HG02840 (cell line): Measurements from ENCODE around the gene FBXL19.

ENCODE experiments used
- ATAC-seq: cut with Tn5 transposase; IDR thresholded peaks from one replicate; pipeline ENCODE4 v1.9.1; 2021; ENCODE audit warnings: mild to moderate bottlenecking, moderate library complexity, moderate number of reproducible peaks; ENCODE audit not compliant: unreplicated experiment, low FRiP score

The FBXL19 gene

DNA sequence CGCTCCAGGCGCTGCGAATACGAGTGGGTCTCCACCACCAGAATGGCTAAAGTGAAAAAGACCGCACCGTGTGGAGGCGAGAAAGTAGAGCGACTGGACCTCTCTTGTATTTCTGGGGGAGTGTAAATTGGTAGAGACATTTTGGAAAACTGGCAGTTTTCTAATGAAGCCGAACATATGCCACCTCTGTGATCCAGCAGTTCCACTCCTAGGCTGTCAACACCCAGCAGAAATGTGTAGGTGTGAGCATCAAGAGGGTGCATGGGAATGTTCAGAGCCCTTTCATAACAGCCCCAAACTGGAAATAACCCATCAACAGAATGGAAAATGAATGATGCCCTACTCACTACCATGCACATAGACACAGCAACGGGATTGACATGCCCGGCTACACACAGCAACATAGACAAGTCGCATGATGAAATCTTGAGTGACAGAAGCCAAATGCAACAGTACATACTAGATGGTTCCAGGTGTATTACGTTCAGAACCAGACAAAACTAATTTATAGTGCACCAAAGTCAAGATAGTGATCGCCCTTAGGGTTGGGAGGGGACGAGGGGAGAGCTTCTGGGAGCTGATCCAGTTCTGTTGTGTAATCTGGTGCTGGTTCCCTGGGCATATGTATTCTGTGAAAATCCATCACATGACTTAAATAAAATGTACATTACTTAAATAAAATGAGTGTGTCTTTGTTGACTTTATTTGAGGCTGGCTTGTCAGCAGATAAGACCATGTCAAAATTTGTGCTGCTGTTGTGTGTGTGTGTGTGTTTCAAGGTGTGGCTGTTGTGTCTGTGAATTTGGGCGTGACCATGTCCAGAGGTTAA is 28.6 kb upstream of the FBXL19 start:
- ATAC-seq = no peak

DNA sequence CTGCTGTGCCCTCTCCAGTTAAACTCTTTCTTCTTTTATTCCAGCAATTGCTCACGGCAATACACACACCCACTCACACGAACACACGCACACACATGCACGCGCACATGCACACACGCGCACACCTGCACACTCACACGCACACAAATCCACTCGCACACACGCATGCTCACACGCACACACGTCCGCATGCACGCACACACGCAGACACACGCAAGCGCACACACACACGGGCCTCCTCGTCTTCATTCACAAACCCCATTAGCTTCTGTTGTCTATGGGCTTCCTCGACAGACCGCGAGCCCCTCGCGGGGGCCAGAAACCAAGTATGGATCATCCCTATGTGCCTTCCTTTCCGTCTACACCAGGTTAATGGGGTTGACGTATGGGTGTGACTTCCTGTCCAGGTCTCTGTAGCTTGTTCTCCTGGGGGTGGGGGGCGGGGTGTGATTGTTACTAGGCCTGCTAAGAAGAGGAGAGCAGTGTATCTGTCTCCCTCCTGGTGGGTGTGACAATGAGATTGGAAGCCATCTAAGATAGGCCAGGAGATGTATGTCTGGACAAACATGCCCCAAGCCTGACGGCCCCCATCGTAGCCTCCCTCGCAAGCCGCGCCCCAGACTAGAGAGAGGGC is 27.6 kb upstream of the FBXL19 start:
- no peak for ATAC-seq

DNA sequence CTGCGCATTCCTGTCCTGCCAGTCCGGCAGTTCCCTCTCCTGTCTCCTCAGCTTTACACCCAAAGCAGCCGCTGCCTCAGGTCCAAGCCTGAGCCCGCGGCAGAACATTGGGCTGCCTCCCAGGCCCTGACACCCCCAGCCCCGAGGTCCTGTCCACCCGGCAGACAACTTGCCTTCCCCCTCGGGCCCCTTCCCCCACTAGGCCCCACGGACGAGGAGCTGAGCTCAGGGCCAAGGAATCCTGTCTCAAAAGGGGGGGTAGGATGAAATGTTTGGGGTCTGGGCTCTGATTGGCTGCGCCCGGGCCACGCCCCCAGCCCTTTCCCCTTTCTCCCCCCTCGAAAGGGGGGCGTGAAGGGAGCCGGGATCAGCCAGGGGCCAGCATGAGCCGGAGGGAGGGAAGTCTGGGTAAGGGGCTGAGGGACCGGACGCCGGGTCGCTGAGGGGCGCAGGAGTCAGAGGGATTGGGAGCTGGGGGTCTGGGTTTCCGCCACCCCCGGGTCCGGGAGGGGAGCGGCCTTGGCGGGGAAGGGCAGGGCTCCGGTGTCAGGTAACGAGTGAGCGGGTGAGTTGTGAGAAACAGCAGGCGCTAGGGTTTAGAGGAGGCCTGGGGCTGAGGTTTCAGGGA is 27.0 kb upstream of the FBXL19 start, which contains the start of gene CTF1:
CTF1 (plus strand) TSS at position 354 of the 628 bp plus-strand sequence; CDS start at position 384, 30 bp downstream.
- no peak for ATAC-seq

- ATAC-seq = no peak
Observed at GRCh38 chr16:30896889-30897733, 26.3 kb upstream of the FBXL19 start.

DNA sequence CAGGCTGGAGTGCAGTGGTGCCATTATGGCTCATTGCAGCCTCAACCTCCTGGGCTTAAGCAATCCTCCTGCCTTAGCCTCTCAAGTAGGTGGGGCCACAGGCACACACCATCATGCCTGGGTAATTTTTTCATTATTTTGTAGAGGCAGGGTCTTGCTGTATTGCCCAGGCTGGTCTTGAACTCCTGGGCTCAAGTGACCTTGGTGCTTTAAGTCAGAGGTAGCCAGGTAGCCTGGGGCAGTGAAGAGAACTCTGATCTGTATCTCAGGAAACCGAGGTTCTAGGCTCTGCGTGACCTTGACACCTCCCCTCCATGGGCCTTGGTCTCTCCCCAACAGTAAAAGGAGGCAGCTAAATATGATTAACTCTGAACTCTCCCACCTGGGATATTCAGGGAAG is 23.6 kb upstream of the FBXL19 start:
- ATAC-seq = no peak

DNA sequence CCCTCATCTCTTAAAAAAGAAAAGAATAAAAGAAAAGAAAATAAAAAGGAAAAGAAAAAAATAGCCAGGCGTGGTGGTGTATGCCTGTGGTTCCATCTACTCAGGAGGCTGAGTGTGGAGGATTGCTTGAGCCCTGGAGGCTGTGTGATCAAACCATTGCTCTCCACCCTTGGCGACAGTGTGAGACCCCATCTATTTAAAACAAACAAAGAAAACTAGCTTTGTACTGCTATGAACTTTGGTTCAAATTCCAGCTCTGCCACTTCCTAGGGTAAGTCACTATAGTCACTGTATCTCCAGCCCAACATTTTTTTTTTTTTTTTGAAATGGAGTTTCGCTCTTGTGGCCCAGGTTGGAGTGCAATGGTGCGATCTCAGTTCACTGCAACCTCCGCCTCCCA is 22.8 kb upstream of the FBXL19 start:
- no peak for ATAC-seq

- no peak for ATAC-seq
Observed at GRCh38 chr16:30901201-30902028, 22.0 kb upstream of the FBXL19 start.

- ATAC-seq = no peak
Observed at GRCh38 chr16:30902029-30902972, 21.1 kb upstream of the FBXL19 start.

DNA sequence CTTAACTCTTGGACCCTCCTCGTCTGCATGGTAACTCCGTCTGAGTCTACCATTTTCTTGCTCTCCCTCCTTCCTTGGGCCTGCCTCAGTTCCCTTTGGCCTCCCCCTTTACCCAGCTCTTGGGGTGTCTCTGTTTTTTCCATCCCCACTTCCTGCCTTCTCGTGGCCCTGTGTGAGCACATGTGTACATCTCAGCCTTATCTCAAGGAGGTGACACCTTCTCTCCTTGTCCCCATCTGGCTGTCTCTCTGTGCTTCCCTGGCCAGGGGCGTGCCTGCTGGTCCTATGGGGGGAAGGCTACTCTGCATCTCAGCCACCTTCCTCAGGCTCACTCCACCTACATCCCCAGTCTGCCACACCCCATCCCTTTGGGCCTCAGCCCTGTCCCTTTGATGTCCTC is 20.4 kb upstream of the FBXL19 start:
- no peak for ATAC-seq

DNA sequence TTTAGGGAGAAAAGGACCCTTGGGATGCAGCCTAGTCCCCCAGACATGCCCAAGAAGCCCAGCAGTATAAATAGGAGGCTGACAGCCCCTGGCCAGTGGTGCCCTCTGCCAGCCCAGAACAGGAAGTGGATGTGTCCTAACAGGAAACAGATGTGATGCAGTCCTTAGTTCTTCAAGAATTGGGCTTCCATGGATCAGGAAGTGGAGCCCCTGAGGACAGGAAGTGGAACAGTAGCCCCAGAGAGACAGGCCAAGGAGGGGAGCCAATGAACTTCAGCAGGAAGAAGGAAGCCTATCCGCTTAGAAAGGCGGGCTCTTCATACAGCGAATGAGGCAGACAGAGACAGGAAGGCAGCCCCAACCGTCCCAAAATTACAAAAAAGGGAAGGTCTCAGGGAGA is 19.8 kb upstream of the FBXL19 start:
- ATAC-seq = no peak

GRCh38 chr16:30904114-30904780 is 19.1 kb upstream of the FBXL19 start:
- ATAC-seq = no peak

- ATAC-seq = no peak
Observed at GRCh38 chr16:30907064-30907463, 16.3 kb upstream of the FBXL19 start.

DNA sequence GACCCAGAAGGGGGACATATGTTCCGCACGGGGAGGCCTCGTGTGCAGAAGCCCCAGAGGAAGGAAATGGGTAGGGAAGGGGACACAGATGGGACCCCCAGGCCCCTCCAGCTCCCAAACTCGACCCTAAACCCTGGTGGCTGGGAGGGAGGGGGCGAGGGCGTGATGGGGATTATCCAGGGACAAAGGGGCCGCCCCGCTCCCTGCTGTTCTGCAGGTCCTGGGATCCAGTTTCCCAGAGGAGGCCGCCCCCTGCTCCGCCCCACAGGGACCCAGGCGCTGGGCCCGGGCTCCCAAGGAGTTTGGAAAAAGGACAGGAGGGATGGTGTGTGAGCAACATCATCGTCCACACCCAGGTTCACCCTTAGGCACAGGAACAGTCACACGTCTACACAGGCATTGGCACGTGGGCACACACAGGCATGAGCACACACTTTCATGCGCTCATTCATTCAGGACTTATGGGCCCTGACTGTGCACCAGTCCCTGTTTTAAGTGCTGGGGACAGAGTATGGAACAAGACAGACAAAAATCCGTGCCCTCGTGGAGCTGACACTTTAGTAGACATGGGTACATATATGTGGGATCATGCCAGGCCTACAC is 12.8 kb upstream of the FBXL19 start:
- no peak for ATAC-seq

- no peak for ATAC-seq
Observed at GRCh38 chr16:30912794-30913412, 10.5 kb upstream of the FBXL19 start.

GRCh38 chr16:30914830-30915229 is 8.5 kb upstream of the FBXL19 start:
- no peak for ATAC-seq

DNA sequence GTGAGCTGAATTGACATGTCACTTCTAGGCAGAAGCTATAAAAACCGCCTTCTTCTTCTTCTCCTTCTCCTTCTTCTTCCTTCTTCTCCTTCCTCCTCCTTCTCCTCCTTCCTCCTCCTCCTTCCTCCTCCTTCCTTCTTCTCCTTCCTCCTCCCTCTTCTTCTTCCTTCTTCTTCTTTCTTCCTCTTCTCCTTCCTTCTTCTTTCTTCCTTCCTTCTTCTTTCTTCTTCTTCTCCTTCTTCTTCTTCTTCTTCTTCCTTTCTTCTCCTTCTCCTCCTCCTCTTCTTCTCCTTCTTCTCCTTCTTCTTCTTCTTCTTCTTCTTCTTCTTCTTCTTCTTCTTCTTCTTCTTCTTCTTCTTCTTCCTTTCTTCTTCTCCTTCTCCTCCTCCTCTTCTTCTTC is 4.8 kb upstream of the FBXL19 start:
- ATAC-seq = no peak

DNA sequence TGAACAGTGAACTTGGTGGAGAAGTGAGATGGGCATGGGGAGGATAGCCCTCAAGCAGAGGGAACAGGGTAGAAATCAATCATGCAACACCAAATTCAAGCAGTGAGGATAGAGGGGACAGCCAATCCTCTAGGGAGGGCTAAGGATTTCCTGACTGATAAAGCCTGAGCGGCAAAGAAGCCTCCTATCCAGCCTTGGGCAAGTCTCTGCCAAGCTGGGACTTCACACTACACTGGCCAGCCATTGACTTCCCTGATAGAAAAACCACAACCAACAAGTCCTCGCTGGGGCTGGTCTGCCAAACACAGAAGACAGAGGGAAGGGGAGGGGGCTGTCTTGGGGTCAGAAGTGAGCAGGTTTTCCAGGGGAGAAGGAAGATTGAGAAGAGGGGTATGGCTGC is 2.5 kb upstream of the FBXL19 start:
- ATAC-seq = no peak

DNA sequence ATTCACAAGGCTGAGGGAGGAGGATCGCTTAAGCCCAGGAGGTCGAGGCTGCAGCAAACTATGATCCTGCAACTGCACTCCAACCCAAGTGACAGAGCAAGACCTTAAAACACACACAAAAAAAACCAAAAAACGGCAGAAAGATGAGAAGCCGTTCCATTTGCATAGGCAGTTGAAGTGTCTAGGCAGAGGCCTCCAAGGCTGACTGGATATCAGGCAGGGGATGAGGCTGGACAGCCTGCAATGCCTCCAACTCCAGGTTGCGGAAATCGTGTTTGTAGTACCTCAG is 2.0 kb upstream of the FBXL19 start:
- ATAC-seq = no peak
